NB4 (cell line): ENCODE results near the gene PLA2G4E.

Experiments
- CTCF ChIP-seq: IDR thresholded peaks from one replicate; pipeline ENCODE4 v1.5.1; 2012; ENCODE audit warnings: low read depth, low read length
- MYC ChIP-seq: IDR thresholded peaks from 2 replicates; pipeline ENCODE4 v1.6.1; 2011; ENCODE audit warnings: low read depth, low read length
- POLR2A ChIP-seq: IDR thresholded peaks from 2 replicates; pipeline ENCODE4 v1.6.1; 2011; ENCODE audit warnings: mild to moderate bottlenecking; ENCODE audit not compliant: insufficient read length; ENCODE audit errors: extremely low read depth

GRCh38 chr15:41990243-41990605 lies 30.6 kb downstream of the PLA2G4E start:
- TF ChIP-seq CTCF (no peak), POLR2A (no peak), MYC (no peak)
